Kidney (tissue), 14 donors: Measurements from ENCODE around the gene SPG21. TPM values are rescaled to one million over a fixed set of nuclear protein-coding genes. Genes with fewer than 3 reads are reported as not detected.

Experiments
- DNase-seq, 5 donors: peaks; one replicate each; pipeline ENCODE4 v3.0.0-alpha.2; 2013 to 2020
- FAIRE-seq: peaks from 2 replicates; lab custom pipeline; 2012; peaks lifted over from hg19 to GRCh38; lab: Jason Lieb, UNC
- H3K27ac ChIP-seq, 2 donors: one replicate each; pipeline ENCODE4 v1.7.0; 2013; ENCODE audit warnings: low read depth in 2 of 2, low read length in 2 of 2, inconsistent platforms in 1 of 2
- H3K27me3 ChIP-seq: one replicate; pipeline ENCODE4 v1.7.1; 2013; ENCODE audit warnings: low read length, inconsistent platforms; ENCODE audit not compliant: control insufficient read depth, insufficient read depth
- H3K36me3 ChIP-seq, 3 donors: one replicate each; pipeline versions ENCODE4 v1.7.0 to v1.7.1; 2013; ENCODE audit warnings: low read length in 3 of 3, control low read depth in 1 of 3, inconsistent platforms in 1 of 3; ENCODE audit not compliant: insufficient read depth in 3 of 3, control insufficient read depth in 2 of 3
- H3K4me1 ChIP-seq, 3 donors: one replicate each; pipeline versions ENCODE4 v1.7.0 to v1.7.1; 2013; ENCODE audit warnings: low read length in 3 of 3, inconsistent platforms in 1 of 3, low read depth in 1 of 3; ENCODE audit not compliant: control insufficient read depth in 2 of 3, insufficient read depth in 2 of 3
- H3K4me3 ChIP-seq, 3 donors: one replicate each; pipeline versions ENCODE4 v1.7.0 to v1.8.1; 2013; ENCODE audit warnings: low read length in 3 of 3, control low read depth in 1 of 3, inconsistent platforms in 1 of 3
- H3K9ac ChIP-seq, 3 donors: one replicate each; pipeline versions ENCODE4 v1.7.0 to v1.7.1; 2013; ENCODE audit warnings: low read length in 3 of 3, control low read depth in 1 of 3, inconsistent platforms in 1 of 3
- H3K9me3 ChIP-seq, 3 donors: one replicate each; pipeline versions ENCODE4 v1.7.0 to v1.7.1; 2013; ENCODE audit warnings: low read length in 3 of 3, control low read depth in 1 of 3, inconsistent platforms in 1 of 3; ENCODE audit not compliant: control insufficient read depth in 2 of 3, insufficient read depth in 1 of 3
- CTCF ChIP-seq: IDR thresholded peaks from 3 replicates; pipeline ENCODE4 v1.5.1; 2012; ENCODE audit warnings: mild to moderate bottlenecking, moderate library complexity, borderline replicate concordance; ENCODE audit not compliant: insufficient read depth; ENCODE audit errors: extremely low read depth
- intact Hi-C: fragments of 100-400 bp; cut with DNase I; formaldehyde crosslinking; loops from one replicate; pipeline ENCODE4 v1.11.1; 2022
- polyA plus RNA-seq: library from polyadenylated mRNA; stranded (reverse); fragments of 350-450 nt; fragmentation: Illumina TruSeq; extraction: RNeasy Lipid Tissue Mini Kit (QIAGEN cat#74804); gene quantifications from one replicate; pipeline ENCODE4 v1.2.3, GENCODE V29; 2014; ENCODE audit warnings: low read depth, low replicate concordance; ENCODE audit not compliant: insufficient read depth
- total RNA-seq: library from RNA; stranded (reverse); fragmentation: NEBNext Ultra II Directional; extraction: Animal tissue kit (Norgen Biotek cat#: 25700); gene quantifications from one replicate; pipeline ENCODE4 v1.2.1, GENCODE V29; 2021
- donor health status: control.
- donor health status: control.
- donor health status: control.
- donor health status: control.
- donor health status: control.
- donor health status: DM: yes; HTN: yes; CAD: no.
- donor health status: Normal renal cell carcinoma (clear cell type).

SPG21 gene
- total and polyA plus RNA-seq, 2 donors from 2014 or later, result 82.8 to 115 TPM

GRCh38 chr15:64930019-64930652 lies 59.6 kb downstream of the SPG21 start:
- FAIRE-seq, result no peak
- intact Hi-C loops, result no loop called here

GRCh38 chr15:64928626-64929220 lies 61.0 kb downstream of the SPG21 start:
- no peak for TF ChIP-seq CTCF
- no peaks in the 10 kb centered on the region for H3K4me1 ChIP-seq
- no peak overlapping the region for H3K27ac ChIP-seq
- DNase-seq (peak in 2 of 5 donors; percentile 20 to 33), FAIRE-seq (no peak)
- no peak overlapping the region for H3K4me3 ChIP-seq
- intact Hi-C loops, result no loop called here
- no peaks in the 10 kb centered on the region for H3K27me3 ChIP-seq
- no peaks in the 10 kb centered on the region for H3K9me3 ChIP-seq
- H3K36me3 ChIP-seq, result no peaks in the 10 kb centered on the region
- H3K9ac ChIP-seq, result no peak overlapping the region

More at GRCh38 chr15:64930019-64930652, 59.6 kb downstream of the SPG21 start:
- Histone ChIP-seq H3K27ac (no peak overlapping the region), H3K36me3 (no peaks in the 10 kb centered on the region), H3K4me1 (no peaks in the 10 kb centered on the region), H3K9ac (no peak overlapping the region), H3K9me3 (no peaks in the 10 kb centered on the region), H3K4me3 (no peak overlapping the region), H3K27me3 (no peaks in the 10 kb centered on the region)
- TF ChIP-seq CTCF, result no peak
- DNase-seq, result no peak

GRCh38 chr15:64926661-64927060 lies 63.1 kb downstream of the SPG21 start:
- Histone ChIP-seq H3K36me3 (no peaks in the 10 kb centered on the region), H3K9me3 (no peaks in the 10 kb centered on the region), H3K9ac (no peak overlapping the region), H3K4me1 (no peaks in the 10 kb centered on the region), H3K27me3 (no peaks in the 10 kb centered on the region), H3K27ac (no peak overlapping the region), H3K4me3 (no peak overlapping the region)
- TF ChIP-seq CTCF, result no peak
- FAIRE-seq, result no peak
- intact Hi-C loops, result no loop called here
- DNase-seq, result no peak
